GM12891 (cell line): ENCODE data around the gene TBL3.

ENCODE experiments used
- DNase-seq: peaks from one replicate; pipeline ENCODE4 v3.0.0; 2011; ENCODE audit warnings: low spot score; ENCODE audit not compliant: insufficient read length
- FAIRE-seq: peaks from 2 replicates; lab custom pipeline; 2011; peaks lifted over from hg19 to GRCh38; lab: Jason Lieb, UNC
- PAX5 ChIP-seq: IDR thresholded peaks from 2 replicates; pipeline ENCODE4 v1.6.1; 2011; ENCODE audit warnings: low read length, moderate library complexity, mild to moderate bottlenecking; ENCODE audit not compliant: insufficient read depth, severe bottlenecking
- POLR2A ChIP-seq: IDR thresholded peaks from 2 replicates; pipeline ENCODE4 v1.6.1; 2011; ENCODE audit warnings: low read depth, low read length, control low read depth
- POLR2AphosphoS5 ChIP-seq: IDR thresholded peaks from 2 replicates; pipeline ENCODE4 v1.6.1; 2011; ENCODE audit warnings: low read depth, low read length, control low read depth
- POU2F2 ChIP-seq: IDR thresholded peaks from 2 replicates; pipeline ENCODE4 v1.6.1; 2011; ENCODE audit warnings: low read depth, mild to moderate bottlenecking, control low read depth, low read length, moderate library complexity
- SPI1 ChIP-seq: IDR thresholded peaks from 2 replicates; pipeline ENCODE4 v1.6.1; 2011; ENCODE audit warnings: low read depth, low read length, control low read depth
- TAF1 ChIP-seq: IDR thresholded peaks from 2 replicates; pipeline ENCODE4 v1.6.1; 2011; ENCODE audit warnings: low read depth, low read length, control low read depth

TBL3 gene

DNA sequence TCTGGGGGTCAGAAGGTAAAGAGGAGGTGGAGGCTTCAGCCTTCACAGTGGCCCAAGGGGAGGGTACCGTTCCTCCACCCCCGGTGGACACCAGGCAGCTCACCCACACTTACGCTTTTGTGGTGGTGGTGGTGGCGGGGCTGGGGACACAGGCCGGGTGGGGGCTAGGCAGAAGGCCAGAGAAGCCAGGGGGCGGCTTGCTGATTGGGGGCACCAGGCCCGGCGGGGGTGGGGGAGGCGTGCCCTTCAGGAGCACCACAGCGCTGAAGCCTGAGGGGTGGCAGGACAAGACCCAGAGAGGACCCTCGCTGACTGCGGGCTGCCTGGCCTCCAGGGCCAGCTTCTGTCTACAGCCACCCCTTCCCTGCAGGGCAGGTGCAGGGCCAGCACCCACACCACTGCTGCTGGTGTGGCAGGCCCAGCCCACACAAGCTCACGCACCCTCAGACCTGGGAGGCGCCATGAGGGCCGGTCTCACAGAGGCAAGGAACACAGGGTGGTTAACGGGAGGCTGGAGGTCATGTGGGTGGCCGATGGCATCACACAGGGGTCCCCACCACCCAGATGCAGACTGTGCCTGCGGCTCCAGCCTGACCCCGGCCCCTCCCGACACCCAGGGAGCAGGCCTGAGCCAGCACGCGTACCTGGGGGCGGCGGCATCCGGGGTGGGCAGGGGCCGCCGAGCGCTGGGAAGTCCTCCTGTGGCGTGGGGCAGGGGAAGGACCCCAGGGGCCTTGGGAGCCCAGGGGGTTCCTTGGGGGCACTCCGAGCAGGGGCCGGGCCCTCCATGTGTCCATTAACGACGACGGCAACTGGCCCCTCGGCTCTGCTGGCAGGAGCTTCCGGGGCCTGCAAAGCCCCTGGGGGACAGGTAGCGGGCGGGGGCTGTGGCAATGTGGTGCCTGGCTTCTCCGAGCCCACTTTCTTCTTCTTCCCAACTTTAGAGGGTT lies 27.3 kb downstream of the TBL3 start:
- no peak for DNase-seq
- TF ChIP-seq POLR2AphosphoS5 (no peak), TAF1 (no peak), SPI1 (no peak)
- no peak for FAIRE-seq

DNA sequence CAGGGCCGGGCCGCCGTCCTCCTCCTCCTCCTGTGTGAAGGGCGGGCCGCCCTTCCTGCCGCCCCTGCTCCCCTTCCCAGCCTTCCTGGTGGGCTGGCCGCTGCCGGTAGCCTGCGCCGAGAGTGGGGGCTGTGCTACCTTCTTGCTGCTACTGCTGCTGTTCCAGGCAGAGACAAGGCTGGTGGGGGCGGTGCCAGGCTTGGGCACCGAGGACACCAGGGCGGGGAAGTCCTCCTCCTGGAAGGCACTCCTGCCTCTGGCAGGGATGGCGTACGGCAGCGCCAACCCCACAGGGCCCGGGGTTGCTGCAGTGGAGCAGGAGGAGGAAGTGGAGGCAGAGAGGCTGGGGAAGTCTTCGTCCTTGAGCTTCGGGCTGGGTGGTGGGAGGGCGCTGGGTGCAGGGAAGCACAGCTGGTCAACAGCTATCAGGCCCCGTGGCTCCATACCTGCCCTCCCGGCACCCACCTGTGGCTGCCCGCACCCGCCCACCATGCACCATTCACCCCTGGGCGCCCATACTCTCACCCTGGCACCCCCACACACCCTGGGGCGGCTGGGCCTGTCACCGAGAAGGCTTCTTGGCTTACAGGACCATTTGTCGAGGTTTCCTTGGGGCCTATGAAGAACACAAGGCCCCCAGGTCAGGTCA lies 28.1 kb downstream of the TBL3 start:
- no peak for TF ChIP-seq POLR2A
- TF ChIP-seq SPI1: no peak
- TF ChIP-seq POLR2AphosphoS5: no peak
- TF ChIP-seq POU2F2: no peak
- no peak for TF ChIP-seq PAX5
- no peak for TF ChIP-seq TAF1
- FAIRE-seq (no peak), DNase-seq (no peak)

DNA sequence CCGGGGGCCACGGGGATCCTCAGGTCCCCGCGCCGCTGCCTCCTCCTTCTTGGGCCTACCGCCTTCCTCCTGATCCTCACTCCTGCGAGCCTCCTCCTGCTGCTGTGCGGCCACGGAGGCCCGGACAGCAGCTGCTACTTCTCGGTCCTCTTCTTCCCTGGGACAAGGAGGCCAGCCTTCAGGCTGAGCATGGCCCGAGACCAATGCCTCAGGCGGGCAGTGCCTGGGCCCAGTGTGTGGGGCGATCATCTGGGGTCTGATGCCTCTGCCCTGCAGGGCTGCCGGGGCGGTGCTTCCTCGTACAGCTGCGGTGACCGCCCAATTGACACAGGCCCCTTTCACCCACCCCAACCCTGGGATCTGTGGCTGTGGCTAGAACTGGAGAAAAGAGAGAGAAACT lies 29.2 kb downstream of the TBL3 start:
- FAIRE-seq (no peak), DNase-seq (no peak)
- TF ChIP-seq SPI1 (no peak), POLR2AphosphoS5 (no peak), TAF1 (no peak), POLR2A (no peak), POU2F2 (no peak), PAX5 (no peak)

DNA sequence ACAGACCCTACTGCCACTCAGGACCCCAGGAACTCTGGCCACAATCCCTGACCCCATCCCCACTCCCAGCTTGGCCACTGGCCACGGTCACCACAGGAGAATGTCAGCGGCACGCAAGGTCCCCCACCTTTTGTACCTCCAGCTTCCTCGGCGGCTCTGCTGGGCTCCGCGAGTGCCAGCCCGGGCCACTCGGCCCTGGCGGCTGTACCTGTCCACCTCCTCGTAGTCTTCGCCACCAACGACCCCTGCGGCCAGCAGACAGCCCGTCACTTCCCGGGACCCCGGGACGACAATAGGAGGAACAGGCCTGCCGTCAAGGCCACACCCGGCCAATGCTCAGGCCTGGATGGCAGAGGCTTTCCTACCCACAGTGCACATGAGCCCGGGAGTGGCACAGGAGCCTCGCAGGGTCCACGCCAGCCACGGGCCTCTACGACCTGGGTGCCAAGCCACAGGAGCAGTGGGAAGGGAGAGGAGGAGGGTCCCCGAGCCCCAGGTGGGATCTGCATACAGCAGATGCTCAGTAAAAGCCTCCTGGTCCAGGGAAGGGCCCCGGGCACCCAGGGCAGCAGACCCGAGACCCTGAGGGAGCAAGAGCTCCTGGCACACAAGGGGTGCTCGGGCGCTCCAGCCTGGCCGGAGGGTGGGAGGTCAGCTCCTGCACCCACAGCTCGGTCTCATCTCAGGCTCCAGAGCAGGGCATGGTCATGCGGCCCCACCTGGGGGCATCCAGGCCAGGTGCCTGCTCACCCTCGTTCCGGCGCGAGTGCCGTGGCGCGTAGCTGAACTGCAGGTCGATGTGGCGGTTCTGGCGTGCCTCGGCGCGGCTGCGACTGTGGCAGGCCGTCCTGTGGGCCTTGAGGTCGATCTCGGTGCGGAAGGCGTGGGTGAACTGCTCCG lies 29.9 kb downstream of the TBL3 start:
- TF ChIP-seq POLR2AphosphoS5 (no peak), POLR2A (no peak), SPI1 (no peak), TAF1 (no peak), POU2F2 (no peak), PAX5 (no peak)
- no peak for FAIRE-seq

DNA sequence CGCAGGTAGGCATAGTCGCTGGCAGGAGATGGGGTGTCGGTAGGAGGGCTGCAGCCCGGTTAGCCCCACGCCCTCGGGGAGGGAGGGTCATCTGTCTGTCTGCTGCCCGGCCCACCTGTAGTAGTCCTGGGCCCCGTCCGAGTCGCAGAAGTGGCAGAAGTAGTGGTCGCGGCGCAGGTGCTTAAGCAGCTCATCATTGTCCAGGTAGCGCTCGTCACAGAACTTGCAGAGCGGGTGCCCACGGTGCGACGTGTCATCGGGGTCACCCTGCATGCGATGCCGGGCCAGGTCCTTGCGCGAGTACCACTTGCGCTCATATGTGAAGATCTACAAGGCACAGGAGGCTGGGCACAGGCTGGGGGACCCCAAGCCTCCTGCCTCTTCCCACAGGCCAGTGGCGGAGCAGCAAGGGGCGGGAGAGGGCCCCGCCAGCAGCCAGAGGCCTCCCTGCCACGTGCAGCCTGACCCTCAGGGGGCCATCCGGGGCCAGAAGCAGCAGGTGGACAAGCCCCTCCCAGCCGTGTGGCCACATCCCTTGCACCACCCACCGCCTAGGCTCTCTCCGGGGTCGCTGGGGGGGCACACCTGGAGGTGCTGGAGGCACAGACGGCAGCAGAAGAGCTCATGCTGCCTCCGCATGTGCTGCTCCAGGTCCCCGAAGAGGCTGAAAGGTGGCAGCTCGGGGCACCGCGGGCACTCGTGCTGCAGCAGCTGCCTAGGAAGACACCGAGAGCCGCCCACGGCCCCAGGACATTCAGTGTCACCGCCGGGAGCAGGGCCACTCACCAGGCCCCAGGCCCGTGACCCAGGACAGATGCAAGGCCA lies 30.8 kb downstream of the TBL3 start:
- TF ChIP-seq POU2F2 (no peak), SPI1 (no peak), POLR2A (no peak), POLR2AphosphoS5 (no peak), PAX5 (no peak), TAF1 (no peak)
- DNase-seq (no peak), FAIRE-seq (no peak)

More for the DNA sequence above, 29.9 kb downstream of the TBL3 start:
- no peak for DNase-seq

DNA sequence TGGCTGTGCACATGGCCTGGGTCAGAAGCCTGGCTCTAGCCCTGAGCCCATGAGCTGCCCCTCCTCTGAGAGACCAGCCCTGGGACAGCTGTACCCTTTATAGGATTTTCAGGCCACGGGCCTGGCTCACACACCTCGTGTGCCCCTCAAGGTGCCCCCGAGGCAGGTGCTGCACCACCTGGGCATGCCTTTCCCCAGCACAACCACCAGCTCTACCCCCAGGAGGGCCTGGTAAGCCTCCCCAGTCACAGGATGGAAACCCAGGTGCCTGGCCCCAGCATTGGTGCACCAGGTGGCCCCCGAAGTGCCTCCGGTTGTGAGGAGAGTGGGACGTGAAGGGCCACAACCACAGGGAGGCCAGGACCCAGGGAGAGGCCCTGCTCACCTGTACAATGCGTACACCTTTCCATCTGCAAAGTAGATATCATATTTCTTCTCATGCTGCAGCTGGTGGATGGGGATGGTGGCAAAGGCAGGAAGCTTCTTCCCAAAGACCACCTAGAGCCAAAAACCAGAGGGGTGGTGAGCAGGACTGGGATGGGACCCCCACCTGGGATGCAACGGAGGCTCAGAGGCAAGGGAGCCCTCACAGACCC lies 31.5 kb downstream of the TBL3 start:
- TF ChIP-seq SPI1: no peak
- no peak for TF ChIP-seq PAX5
- TF ChIP-seq POU2F2: no peak
- no peak for TF ChIP-seq POLR2AphosphoS5
- no peak for TF ChIP-seq TAF1
- DNase-seq (no peak), FAIRE-seq (no peak)

DNA sequence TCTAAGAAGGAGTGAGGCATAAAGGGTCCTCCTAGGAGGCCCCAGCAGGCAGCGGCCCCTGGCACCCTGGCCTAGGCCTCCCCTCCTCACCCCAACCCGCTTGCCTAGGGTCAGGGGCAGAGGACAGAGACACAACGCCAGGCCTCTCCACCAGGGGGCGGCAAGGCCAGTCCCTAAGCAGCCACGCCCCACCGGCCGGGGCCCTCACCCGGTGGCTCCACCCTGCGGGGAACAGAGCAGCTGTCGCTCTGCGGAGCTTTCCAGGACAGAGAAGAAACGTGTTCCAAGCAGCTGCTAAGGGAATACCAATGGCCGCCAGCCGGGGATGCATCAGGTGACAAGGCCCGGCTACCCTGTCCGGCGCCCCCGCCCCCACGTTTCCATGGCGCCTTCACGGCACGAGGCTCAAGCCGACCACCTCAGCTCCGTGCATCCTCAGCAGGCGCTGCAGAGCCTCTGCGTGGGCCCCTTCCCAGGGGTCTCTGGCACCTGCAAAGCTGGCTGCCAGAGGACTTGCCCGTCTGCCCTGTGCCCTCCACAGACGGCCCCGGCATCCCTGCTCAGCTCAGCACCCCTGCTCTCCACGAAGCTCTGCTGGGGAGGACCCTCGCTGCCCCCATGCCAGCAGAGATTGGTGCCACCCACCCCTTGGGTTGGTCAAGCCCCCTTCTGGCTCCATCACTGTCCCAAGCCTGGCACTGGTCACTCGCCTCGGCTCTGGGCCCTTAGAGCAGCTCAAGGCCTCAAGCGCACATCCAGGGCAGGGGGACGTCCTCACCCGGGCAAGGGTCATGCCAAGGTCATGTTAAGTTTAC lies 32.2 kb downstream of the TBL3 start:
- peak; percentile 90 for FAIRE-seq
- peak; percentile 99 for DNase-seq

More for the DNA sequence above, 32.2 kb downstream of the TBL3 start:
- TF ChIP-seq POLR2A (no peak), PAX5 (no peak), POU2F2 (no peak), TAF1 (no peak), POLR2AphosphoS5 (no peak), SPI1 (no peak)
